Measurements from ENCODE around the gene VAT1L. TPM values are rescaled to one million over a fixed set of nuclear protein-coding genes. Genes with fewer than 3 reads are reported as not detected.
"Not testable (repeated sequence)": the region's sequence is repeated elsewhere in the genome, so short reads cannot be mapped to it uniquely, and the experiment has no call there.

VAT1L gene
- total RNA-seq, 2 experiments from 2014 or later: not detected

DNA sequence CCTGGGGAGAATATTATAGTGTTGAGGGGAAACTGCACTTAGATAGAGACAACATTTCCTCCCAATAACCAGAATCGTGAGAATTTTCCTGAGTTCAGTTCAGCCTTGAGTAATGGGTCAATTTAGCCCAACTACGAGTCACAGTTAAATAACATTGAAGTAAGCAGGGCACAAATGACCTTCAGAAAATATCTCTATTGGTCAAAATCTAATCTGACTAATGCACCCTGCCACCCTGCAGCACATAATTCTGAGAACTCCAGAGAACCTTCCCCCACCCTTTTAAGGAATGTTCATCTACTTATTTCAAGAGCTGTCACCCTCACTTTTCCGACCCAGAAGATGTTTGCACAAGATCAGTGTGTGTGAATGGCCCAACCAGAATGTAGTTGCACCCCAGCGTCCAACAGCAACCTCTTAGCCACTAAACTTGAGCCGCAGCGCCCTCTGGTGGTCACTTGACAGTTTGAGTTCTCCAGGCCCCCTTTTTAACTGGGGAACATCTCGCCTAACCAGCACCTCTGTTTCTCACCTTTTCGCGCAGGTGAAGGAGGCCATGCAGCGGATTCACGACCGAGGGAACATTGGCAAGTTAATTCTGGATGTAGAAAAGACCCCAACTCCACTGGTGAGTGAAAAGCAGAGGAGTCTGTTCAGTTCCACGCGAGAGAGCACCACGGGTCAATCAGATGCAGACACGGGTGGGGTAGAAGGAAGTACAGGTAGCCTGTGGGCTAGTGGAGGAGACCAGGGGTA lies 183.1 kb downstream of the VAT1L start:
- ChIA-PET POLR2A (no interaction called here), CTCF (no interaction called here)
- H3K9me3 Mint-ChIP-seq: no peaks in the 10 kb centered on the region
- no peaks in the 10 kb centered on the region for H3K36me3 Mint-ChIP-seq (ENCODE audit: low read depth)
- no peak overlapping the region for H3K27ac Mint-ChIP-seq
- DNase-seq: peak; percentile 78
- H3K27me3 Mint-ChIP-seq: peaks cover 3% of the 10 kb centered on the region
- H3K4me3 Mint-ChIP-seq: no peak overlapping the region
- H3K4me1 Mint-ChIP-seq: no peaks in the 10 kb centered on the region

GRCh38 chr16:77972062-77972392 lies 183.7 kb downstream of the VAT1L start:
- no peaks in the 10 kb centered on the region for H3K9me3 Mint-ChIP-seq
- H3K4me3 Mint-ChIP-seq: no peak overlapping the region
- CTCF ChIA-PET: no interaction called here

GRCh38 chr16:77974883-77975282 lies 186.5 kb downstream of the VAT1L start:
- ChIA-PET POLR2A (no interaction called here), CTCF (interaction anchor here (1.1 kb wide), 1 partner anchor 10 kb away, joined by 3 read pairs; no protein-coding TSS in a partner anchor)
- Mint-ChIP-seq H3K4me1 (no peaks in the 10 kb centered on the region), H3K27me3 (no peaks in the 10 kb centered on the region), H3K4me3 (no peak overlapping the region), H3K36me3 (ENCODE audit: low read depth) (no peaks in the 10 kb centered on the region), H3K27ac (no peak overlapping the region), H3K9me3 (no peaks in the 10 kb centered on the region)
- DNase-seq: peak; percentile 17

More at GRCh38 chr16:77972062-77972392, 183.7 kb downstream of the VAT1L start:
- no peaks in the 10 kb centered on the region for H3K4me1 Mint-ChIP-seq
- DNase-seq: no peak
- POLR2A ChIA-PET: no interaction called here
- no peaks in the 10 kb centered on the region for H3K36me3 Mint-ChIP-seq (ENCODE audit: low read depth)
- H3K27ac Mint-ChIP-seq: no peak overlapping the region
- peaks cover 3% of the 10 kb centered on the region for H3K27me3 Mint-ChIP-seq

- no peaks in the 10 kb centered on the region for H3K36me3 Mint-ChIP-seq (ENCODE audit: low read depth)
These were observed 187.6 kb downstream of the VAT1L start for GRCh38 chr16:77975942-77976341.

GRCh38 chr16:77977339-77977738 lies 189.0 kb downstream of the VAT1L start:
- no peaks in the 10 kb centered on the region for H3K27me3 Mint-ChIP-seq
- H3K4me3 Mint-ChIP-seq: no peak overlapping the region
- H3K9me3 Mint-ChIP-seq: no peaks in the 10 kb centered on the region
- H3K27ac Mint-ChIP-seq: no peak overlapping the region
- H3K36me3 Mint-ChIP-seq (ENCODE audit: low read depth): no peaks in the 10 kb centered on the region
- ChIA-PET CTCF (no interaction called here), POLR2A (no interaction called here)
- no peak for DNase-seq
- no peaks in the 10 kb centered on the region for H3K4me1 Mint-ChIP-seq

More at GRCh38 chr16:77975942-77976341, 187.6 kb downstream of the VAT1L start:
- POLR2A ChIA-PET: no interaction called here
- Mint-ChIP-seq H3K9me3 (no peaks in the 10 kb centered on the region), H3K27ac (no peak overlapping the region), H3K27me3 (no peaks in the 10 kb centered on the region), H3K4me1 (no peaks in the 10 kb centered on the region), H3K4me3 (no peak overlapping the region)
- DNase-seq: no peak
- CTCF ChIA-PET: interaction anchor here (0.6 kb wide), 1 partner anchor 456 kb away, joined by 3 read pairs; no protein-coding TSS in a partner anchor

DNA sequence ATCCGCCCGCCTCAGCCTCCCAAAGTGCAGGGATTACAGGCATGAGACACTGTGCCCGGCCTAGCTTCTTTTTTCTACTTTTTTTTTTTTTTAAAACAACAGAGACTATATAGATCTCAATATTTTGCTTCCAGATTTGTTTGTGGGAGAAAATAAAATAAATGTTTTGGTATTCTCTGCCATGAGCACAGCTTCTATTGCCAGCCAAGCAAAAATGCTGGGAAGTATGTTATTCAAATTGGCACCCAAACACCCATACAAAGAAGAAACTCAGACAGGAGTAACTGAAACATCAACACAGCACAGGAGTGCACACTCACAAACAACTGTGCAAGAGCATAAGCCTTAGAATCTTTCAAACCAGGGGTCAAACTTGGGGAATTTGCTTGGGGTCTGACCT lies 196.7 kb downstream of the VAT1L start:
- no peak overlapping the region for H3K4me3 Mint-ChIP-seq
- peaks cover 9% of the 10 kb centered on the region for H3K27me3 Mint-ChIP-seq
- no peaks in the 10 kb centered on the region for H3K36me3 Mint-ChIP-seq (ENCODE audit: low read depth)
- CTCF ChIA-PET: no interaction called here
- H3K9me3 Mint-ChIP-seq: no peaks in the 10 kb centered on the region
- POLR2A ChIA-PET: no interaction called here
- H3K4me1 Mint-ChIP-seq: no peaks in the 10 kb centered on the region
- no peak overlapping the region for H3K27ac Mint-ChIP-seq
- no peak for DNase-seq

GRCh38 chr16:77986011-77986740 lies 197.8 kb downstream of the VAT1L start:
- no peaks in the 10 kb centered on the region for H3K9me3 Mint-ChIP-seq
- DNase-seq: no peak

DNA sequence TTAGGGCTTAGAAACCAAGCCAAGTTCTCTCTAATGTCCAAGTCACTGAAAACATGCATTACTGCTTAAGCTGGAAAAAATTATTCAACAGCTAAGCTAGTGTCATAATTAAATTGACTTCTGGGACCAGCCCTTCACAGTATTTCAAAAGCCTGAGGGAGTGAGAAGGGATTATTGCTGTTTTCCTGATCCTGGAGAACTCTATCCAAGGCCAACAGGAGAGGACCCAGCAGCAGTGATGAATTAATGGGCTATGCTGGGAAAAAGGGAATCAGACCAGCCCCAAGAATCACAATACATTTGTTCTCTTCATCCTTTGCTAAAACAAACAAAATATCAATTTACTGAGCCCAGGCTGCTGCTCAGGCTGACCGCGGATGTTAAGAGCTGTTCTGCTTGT lies 199.4 kb downstream of the VAT1L start:
- H3K27me3 Mint-ChIP-seq: peaks cover 20% of the 10 kb centered on the region
- H3K4me3 Mint-ChIP-seq: no peak overlapping the region
- no peak for DNase-seq
- no peak overlapping the region for H3K27ac Mint-ChIP-seq
- POLR2A ChIA-PET: no interaction called here
- H3K36me3 Mint-ChIP-seq (ENCODE audit: low read depth): no peaks in the 10 kb centered on the region
- no peaks in the 10 kb centered on the region for H3K4me1 Mint-ChIP-seq
- H3K9me3 Mint-ChIP-seq: no peaks in the 10 kb centered on the region
- CTCF ChIA-PET: interaction anchor here (1.8 kb wide), 1 partner anchor 14 kb away, joined by 5 read pairs; no protein-coding TSS in a partner anchor

More at GRCh38 chr16:77986011-77986740, 197.8 kb downstream of the VAT1L start:
- H3K27me3 Mint-ChIP-seq: peaks cover 13% of the 10 kb centered on the region
- ChIA-PET POLR2A (no interaction called here), CTCF (interaction anchor here (1.8 kb wide), 1 partner anchor 16 kb away, joined by 5 read pairs; no protein-coding TSS in a partner anchor)
- H3K4me1 Mint-ChIP-seq: no peaks in the 10 kb centered on the region
- H3K36me3 Mint-ChIP-seq (ENCODE audit: low read depth): no peaks in the 10 kb centered on the region
- no peak overlapping the region for H3K27ac Mint-ChIP-seq
- H3K4me3 Mint-ChIP-seq: no peak overlapping the region

DNA sequence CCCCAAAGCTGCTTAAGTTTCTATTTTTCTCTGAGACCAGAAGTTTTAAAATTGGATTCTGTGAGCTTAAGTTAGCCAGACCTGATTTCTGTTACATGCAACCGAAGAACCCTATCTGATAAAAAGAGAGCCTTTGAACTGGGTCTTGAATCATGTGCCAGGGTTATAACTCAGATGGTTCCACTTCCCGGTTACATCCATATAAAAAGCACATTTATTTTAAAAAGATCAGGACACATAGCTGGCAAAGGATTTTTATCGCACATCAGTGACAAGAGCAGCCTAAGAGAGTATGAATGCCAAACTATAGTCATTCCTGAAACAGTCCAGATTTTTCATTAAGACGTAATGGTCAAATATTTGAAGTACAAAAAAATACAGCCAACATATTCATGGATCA lies 201.5 kb downstream of the VAT1L start:
- Mint-ChIP-seq H3K4me1 (no peaks in the 10 kb centered on the region), H3K27ac (no peak overlapping the region), H3K9me3 (peaks cover under 1% of the 10 kb centered on the region), H3K27me3 (peaks cover 17% of the 10 kb centered on the region), H3K4me3 (no peak overlapping the region), H3K36me3 (ENCODE audit: low read depth) (no peaks in the 10 kb centered on the region)
- DNase-seq: no peak
- CTCF ChIA-PET: no interaction called here
- POLR2A ChIA-PET: no interaction called here

GRCh38 chr16:77991701-77992100 lies 203.3 kb downstream of the VAT1L start:
- ChIA-PET CTCF (interaction anchor here (1.3 to 1.8 kb wide), 2 partner anchors 11 to 33 kb away, joined by 3 to 8 read pairs; no protein-coding TSS in a partner anchor), POLR2A (no interaction called here)
- Mint-ChIP-seq H3K9me3 (peaks cover 12% of the 10 kb centered on the region), H3K4me1 (no peaks in the 10 kb centered on the region), H3K4me3 (no peak overlapping the region), H3K36me3 (ENCODE audit: low read depth) (no peaks in the 10 kb centered on the region), H3K27me3 (peaks cover 17% of the 10 kb centered on the region), H3K27ac (no peak overlapping the region)
- DNase-seq: no peak

GRCh38 chr16:77992381-77992780 lies 204.0 kb downstream of the VAT1L start:
- Mint-ChIP-seq H3K9me3 (peaks cover 15% of the 10 kb centered on the region), H3K27me3 (peaks cover 16% of the 10 kb centered on the region)
- H3K27ac Mint-ChIP-seq; DNase-seq; POLR2A ChIA-PET; H3K36me3 Mint-ChIP-seq (ENCODE audit: low read depth); H3K4me1 Mint-ChIP-seq; H3K4me3 Mint-ChIP-seq: not testable (repeated sequence)
- CTCF ChIA-PET: interaction anchor here (1.3 to 1.8 kb wide), 2 partner anchors 10 to 33 kb away, joined by 3 to 8 read pairs; no protein-coding TSS in a partner anchor

DNA sequence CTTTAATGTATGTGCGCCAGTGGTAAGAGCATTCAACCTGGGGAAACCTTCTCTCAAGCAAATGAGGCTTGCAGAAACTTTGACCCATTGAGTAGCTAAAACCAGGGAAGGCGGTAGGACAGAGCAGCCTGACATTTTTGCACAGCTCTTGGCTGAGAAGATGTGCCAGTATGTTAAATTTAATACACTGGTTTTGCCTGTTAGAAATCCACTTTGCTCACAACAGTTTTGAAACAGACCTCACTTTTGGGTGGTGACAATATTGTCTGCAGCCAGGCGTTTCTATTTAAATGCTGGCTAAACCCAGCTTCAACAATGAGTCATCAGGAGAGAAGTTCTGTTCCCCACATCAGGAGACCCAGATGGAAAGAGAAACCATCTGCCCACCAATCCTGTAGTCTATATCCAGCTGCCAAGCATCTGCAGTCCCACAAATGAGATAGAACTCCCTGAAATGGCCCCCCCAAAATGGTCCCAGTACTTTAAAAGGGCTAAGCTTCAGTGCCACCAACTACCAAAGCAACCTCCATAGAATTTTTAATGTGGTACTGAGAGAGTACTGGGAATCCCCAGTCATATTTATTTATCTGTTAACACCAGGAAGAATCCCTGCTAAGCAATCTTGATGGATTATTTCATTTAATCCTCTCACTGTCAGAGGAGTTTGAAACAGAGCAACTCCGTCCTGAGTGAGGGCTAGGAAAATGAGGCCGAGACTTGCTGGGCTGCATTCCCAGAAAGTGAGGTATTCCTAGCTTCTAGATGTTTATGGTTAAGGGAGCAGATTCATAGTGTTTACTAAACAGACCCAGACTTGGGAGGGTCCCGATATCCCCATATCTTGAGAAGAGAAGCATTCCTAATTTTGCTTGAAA lies 205.0 kb downstream of the VAT1L start:
- Mint-ChIP-seq H3K4me1 (no peaks in the 10 kb centered on the region), H3K9me3 (peaks cover 15% of the 10 kb centered on the region), H3K4me3 (no peak overlapping the region), H3K27me3 (peaks cover 14% of the 10 kb centered on the region), H3K36me3 (ENCODE audit: low read depth) (no peaks in the 10 kb centered on the region), H3K27ac (no peak overlapping the region)
- no peak for DNase-seq
- POLR2A ChIA-PET: no interaction called here
- CTCF ChIA-PET: interaction anchor here (1.3 to 1.8 kb wide), 2 partner anchors 9 to 34 kb away, joined by 3 to 8 read pairs; no protein-coding TSS in a partner anchor

Measured in activated CD4-positive, alpha-beta T cell treated with anti-CD3 and anti-CD28 coated beads, Interleukin-2, amount 10 ng/mL, durations not matched to agents 7 days and 5 days (primary cell).